ENCODE measurements around the gene RLF.

RLF gene

DNA sequence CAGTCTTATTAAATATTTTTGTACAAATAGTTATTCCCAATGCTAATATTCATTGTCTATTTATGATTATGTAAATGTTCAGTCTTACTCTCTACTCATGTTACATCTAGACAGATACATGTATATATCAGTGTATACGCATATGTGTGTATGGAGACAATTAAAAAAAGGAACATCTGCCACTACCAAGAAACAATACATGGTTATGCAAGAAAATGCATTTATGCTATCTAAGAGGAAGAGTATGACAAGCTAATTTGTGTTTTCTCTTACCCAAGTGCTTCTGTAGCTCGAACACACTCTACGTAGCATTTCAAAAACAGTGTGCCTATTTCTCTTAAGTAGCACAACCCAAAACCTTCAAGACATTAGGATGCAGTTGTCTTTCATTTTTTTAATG lies 6.1 kb upstream of the RLF start:
- no peak for DNase-seq (ENCODE audit: low spot score)
- TF ChIP-seq, protein P1, sequence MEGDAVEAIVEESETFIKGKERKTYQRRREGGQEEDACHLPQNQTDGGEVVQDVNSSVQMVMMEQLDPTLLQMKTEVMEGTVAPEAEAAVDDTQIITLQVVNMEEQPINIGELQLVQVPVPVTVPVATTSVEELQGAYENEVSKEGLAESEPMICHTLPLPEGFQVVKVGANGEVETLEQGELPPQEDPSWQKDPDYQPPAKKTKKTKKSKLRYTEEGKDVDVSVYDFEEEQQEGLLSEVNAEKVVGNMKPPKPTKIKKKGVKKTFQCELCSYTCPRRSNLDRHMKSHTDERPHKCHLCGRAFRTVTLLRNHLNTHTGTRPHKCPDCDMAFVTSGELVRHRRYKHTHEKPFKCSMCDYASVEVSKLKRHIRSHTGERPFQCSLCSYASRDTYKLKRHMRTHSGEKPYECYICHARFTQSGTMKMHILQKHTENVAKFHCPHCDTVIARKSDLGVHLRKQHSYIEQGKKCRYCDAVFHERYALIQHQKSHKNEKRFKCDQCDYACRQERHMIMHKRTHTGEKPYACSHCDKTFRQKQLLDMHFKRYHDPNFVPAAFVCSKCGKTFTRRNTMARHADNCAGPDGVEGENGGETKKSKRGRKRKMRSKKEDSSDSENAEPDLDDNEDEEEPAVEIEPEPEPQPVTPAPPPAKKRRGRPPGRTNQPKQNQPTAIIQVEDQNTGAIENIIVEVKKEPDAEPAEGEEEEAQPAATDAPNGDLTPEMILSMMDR (IDR thresholded peaks at IDR 0.05; ENCODE audit: extremely low read depth, missing control alignments) = no peak

DNA sequence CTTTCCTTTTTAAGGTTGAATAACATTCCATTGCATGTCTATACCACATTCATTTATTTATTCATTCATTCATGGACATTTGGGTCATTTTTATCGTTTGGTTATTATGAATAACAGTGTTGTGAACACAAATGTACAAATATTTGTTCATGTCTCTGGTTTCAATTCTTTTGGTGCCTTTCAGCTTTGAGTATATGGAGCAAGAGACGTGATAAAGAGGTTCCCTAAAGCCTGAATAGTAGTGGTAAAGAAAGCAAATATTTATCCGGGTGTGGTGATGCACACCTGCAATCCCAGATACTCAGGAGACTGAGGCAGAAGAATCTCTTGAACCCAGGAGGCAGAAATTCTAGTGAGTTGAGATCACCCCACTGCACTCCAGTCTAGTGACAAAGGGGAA lies 5.3 kb upstream of the RLF start:
- no peak for DNase-seq (ENCODE audit: low spot score)
- TF ChIP-seq, protein P1 (IDR thresholded peaks at IDR 0.05; ENCODE audit: extremely low read depth, missing control alignments) = no peak

DNA sequence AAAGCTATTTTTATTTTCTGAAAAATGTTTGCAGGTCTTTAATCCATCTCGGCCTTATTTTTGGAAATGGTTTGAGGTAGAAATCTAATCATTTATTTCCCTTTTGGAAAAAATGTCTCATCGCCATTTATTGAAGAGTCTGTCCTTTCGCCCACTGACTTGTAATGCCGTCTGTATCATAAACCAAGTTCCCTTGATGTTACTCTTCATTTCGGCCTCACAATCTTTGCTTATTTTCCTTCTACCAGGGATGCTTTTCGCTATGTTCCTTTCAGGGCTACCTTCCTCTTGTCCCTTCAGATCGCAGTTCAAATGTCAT lies 422 bp upstream of the RLF start:
- TF ChIP-seq, protein P1 (IDR thresholded peaks at IDR 0.05; ENCODE audit: extremely low read depth, missing control alignments) = no peak
- DNase-seq (ENCODE audit: low spot score) = no peak

DNA sequence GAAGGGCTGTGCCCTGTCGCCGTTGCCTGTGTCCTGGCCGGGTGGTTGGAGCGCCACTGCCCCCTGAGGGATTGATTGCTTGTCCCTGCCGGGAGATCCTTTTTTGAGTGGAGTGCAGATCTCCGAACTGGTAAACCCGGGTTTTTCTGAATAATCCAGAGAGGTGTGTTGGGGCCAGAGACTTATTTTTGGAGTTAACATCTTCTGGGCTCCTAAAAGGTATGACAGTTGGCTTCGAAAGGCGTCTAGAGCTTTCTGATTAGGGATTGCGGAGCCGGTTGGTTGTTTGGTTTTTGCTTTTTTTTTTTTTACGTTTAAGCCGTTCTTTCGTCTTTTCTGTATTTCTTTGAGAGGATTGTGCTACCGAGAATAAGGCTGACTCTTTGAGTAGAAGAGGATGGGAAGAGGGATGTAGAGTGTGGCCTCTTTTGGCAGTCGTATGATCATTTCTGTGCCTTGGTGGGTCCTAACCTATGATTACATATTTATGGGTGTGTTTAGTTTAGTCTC lies 756 bp downstream of the RLF start:
- TF ChIP-seq, protein P1 (IDR thresholded peaks at IDR 0.05; ENCODE audit: extremely low read depth, missing control alignments) = no peak

DNA sequence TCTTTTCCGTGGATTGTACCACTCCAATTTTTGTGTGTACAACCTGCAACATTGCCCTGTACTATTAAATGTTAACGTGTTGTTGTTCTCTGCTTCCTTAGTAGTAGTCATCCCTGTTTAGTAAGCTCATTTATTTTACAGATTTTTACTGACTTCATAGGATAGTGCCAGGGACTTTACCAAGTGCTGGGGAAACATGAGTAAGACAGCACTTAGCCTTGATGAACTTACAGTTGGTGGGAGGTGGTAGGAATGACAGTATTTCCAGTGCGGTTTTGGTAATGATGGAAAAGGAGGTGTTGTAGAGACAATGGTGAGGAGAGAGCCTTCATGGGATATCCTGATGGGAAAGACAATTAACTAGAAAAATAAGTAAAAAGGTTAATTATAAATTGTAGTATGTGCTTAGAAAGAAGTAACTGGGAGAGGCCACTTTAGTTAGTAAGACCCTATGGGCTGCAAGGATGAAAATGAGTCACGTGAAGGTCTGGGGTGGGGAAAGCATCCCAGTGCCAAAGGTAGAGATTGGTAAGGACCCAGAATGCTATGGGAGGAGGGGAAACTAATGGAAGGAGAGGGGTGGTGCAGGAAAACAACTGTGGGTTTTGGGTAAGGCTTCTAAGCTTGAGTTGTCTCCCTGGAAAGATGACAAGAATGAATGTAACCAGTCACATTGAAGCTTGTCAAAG lies 1.7 kb downstream of the RLF start:
- DNase-seq (ENCODE audit: low spot score) = no peak

More for the DNA sequence above, 756 bp downstream of the RLF start:
- DNase-seq (ENCODE audit: low spot score) = no peak

DNA sequence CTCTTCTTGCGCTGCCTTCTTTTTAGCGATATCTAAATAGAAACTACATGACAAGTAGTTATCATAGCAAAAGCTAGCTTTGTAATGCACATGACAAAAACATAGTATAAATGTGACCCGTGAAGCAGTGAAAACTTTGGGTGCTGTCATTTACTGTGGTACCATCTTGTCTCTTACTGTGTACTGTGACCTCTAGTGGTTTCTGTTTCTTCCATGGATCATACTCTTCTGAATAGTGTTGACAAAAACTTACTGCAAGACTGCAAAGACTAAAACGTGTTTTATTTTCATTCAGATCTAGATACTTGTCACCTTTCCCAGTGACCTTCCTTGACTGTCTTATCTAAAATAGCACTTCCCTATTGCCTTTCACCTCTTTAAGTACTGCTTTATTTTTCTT lies 6.1 kb downstream of the RLF start:
- TF ChIP-seq, protein P1 (IDR thresholded peaks at IDR 0.05; ENCODE audit: extremely low read depth, missing control alignments) = no peak
- DNase-seq (ENCODE audit: low spot score) = no peak

More for the DNA sequence above, 1.7 kb downstream of the RLF start:
- TF ChIP-seq, protein P1 (IDR thresholded peaks at IDR 0.05; ENCODE audit: extremely low read depth, missing control alignments) = no peak

DNA sequence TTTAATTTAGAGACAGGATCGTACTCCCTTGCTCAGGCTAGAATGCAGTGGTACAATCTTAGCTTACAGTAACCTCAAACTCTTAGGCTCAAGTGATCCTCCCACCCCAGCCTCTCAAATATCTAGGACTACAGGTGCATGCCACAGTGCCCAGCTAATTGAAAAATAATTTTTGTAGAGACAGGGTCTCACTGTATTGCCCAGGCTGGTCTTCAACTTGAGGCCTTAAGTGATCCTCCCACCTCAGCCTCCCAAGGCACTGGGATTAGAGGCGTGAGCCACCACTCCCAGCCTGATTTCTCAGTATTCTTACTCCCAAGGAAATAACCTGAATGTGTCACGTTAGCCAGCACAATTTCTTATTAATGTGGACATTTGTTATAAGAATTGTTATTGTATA lies 9.8 kb downstream of the RLF start:
- DNase-seq (ENCODE audit: low spot score) = no peak
- TF ChIP-seq, protein P1 (IDR thresholded peaks at IDR 0.05; ENCODE audit: extremely low read depth, missing control alignments) = no peak

Data from GM20000 (cell line).